Stomach (tissue), 4 donors: Measurements from ENCODE around the gene EPN2.

ENCODE experiments used
- CTCF ChIP-seq, 7 experiments: fragments of 450-650 bp in 4 of 7; fragments of 200-600 bp in 3 of 7; sonication (generic) in 3 of 7; IDR thresholded peaks; one replicate each; pipeline ENCODE4 v1.5.1; 2016 to 2019; ENCODE audit warnings: antibody characterized with exemption in 7 of 7, control low read depth in 2 of 7, mild to moderate bottlenecking in 1 of 7
- EP300 ChIP-seq: sonication (generic); formaldehyde crosslinking; IDR thresholded peaks from one replicate; pipeline ENCODE4 v1.6.1; 2017; ENCODE audit warnings: antibody characterized with exemption
- POLR2A ChIP-seq, 4 donors: fragments of 450-650 bp; IDR thresholded peaks; one replicate each; pipeline ENCODE4 v1.6.1; 2016; ENCODE audit warnings: antibody characterized with exemption in 4 of 4, control low read depth in 2 of 4, mild to moderate bottlenecking in 1 of 4, moderate library complexity in 1 of 4
- POLR2AphosphoS5 ChIP-seq, 3 donors: sonication (generic); formaldehyde crosslinking; IDR thresholded peaks; one replicate each; pipeline ENCODE4 v1.6.1; 2016; ENCODE audit warnings: antibody characterized with exemption in 3 of 3

- TF ChIP-seq POLR2AphosphoS5 (IDR thresholded peaks at IDR 0.05) = peak; percentile 81 to 90 (median 81)
- TF ChIP-seq CTCF (IDR thresholded peaks at IDR 0.05) = peak in 1 of 7 experiments; percentile 8
- no peak for TF ChIP-seq POLR2A (IDR thresholded peaks at IDR 0.05)
- TF ChIP-seq EP300 = no peak
Observed at GRCh38 chr17:19377602-19378415, 140.6 kb downstream of the EPN2 start.
